Transverse colon (tissue), 4 donors: ENCODE measurements around the gene THADA. TPM values are rescaled to one million over a fixed set of nuclear protein-coding genes. Genes with fewer than 3 reads are reported as not detected.
"Not testable (repeated sequence)": the region's sequence is repeated elsewhere in the genome, so short reads cannot be mapped to it uniquely, and the experiment has no call there.

Experiments
- DNase-seq: peaks from one replicate; pipeline ENCODE4 v3.0.0-alpha.2; 2019
- H3K27ac ChIP-seq, 4 donors: fragments of 200-600 bp; sonication (generic); 2 replicates each; pipeline ENCODE4 v1.5.1; 2016 to 2018; ENCODE audit warnings: inconsistent platforms in 4 of 4
- H3K27me3 ChIP-seq: fragments of 200-600 bp; sonication (generic); 2 replicates; pipeline ENCODE4 v1.5.1; 2017; ENCODE audit warnings: inconsistent platforms
- H3K36me3 ChIP-seq, 4 donors: fragments of 200-600 bp; sonication (generic); 2 replicates each; pipeline ENCODE4 v1.5.1; 2017 to 2019; ENCODE audit warnings: inconsistent platforms in 4 of 4
- H3K4me1 ChIP-seq, 4 donors: fragments of 200-600 bp; sonication (generic); 2 replicates each; pipeline ENCODE4 v1.5.1; 2017 to 2020; ENCODE audit warnings: inconsistent platforms in 4 of 4
- H3K4me3 ChIP-seq, 4 donors: fragments of 200-600 bp; sonication (generic); 1 replicate in 1 of 4; 2 replicates in 3 of 4; pipeline versions ENCODE4 v1.5.1 to v1.6.1; 2017 to 2019; ENCODE audit warnings: inconsistent platforms in 4 of 4
- H3K9me3 ChIP-seq, 2 donors: fragments of 200-600 bp; sonication (generic); 2 replicates each; pipeline ENCODE4 v1.5.1; 2017 to 2019; ENCODE audit warnings: inconsistent platforms in 2 of 2
- EP300 ChIP-seq: sonication (generic); formaldehyde crosslinking; IDR thresholded peaks from one replicate; pipeline ENCODE4 v1.6.1; 2017; ENCODE audit warnings: antibody characterized with exemption, low read depth
- POLR2A ChIP-seq: fragments of 450-650 bp; IDR thresholded peaks from one replicate; pipeline ENCODE4 v1.6.1; 2016; ENCODE audit warnings: antibody characterized with exemption, mild to moderate bottlenecking, moderate library complexity
- POLR2AphosphoS5 ChIP-seq, 3 donors: sonication (generic); formaldehyde crosslinking; IDR thresholded peaks; one replicate each; pipeline ENCODE4 v1.6.1; 2016; ENCODE audit warnings: antibody characterized with exemption in 3 of 3
- WGBS, 2 donors: methylation state at CpG; one replicate each; pipeline ENCODE4 v1.1.5; 2018; ENCODE audit warnings: low coverage in 1 of 2; 5-methylcytosine and 5-hydroxymethylcytosine counted together
- in situ Hi-C, 4 donors: fragments of 200-750 bp; cut with MboI; loops; one replicate each; pipeline versions ENCODE4 v1.15.0 to v1.15.1; 2017; ENCODE audit warnings: low sequenced_read_pairs in 3 of 4, low pct_ligation_motif_present in 1 of 4, low pct_unique_long_range_greater_than_20kb in 1 of 4
- intact Hi-C: fragments of 100-400 bp; cut with DNase I; formaldehyde crosslinking; loops from one replicate; pipeline ENCODE4 v1.15.1; 2023; ENCODE audit warnings: low total_unique reads
- total RNA-seq, 4 donors: library from RNA; depleted of rRNA; stranded (reverse); fragments of >200 nt; gene quantifications; one replicate each; pipeline ENCODE4 v1.1.0, GENCODE V29; 2016
- TF ChIP-seq, protein P1 (sequence below), 5 experiments: fragments of 200-600 bp in 3 of 5; fragments of 450-650 bp in 2 of 5; sonication (generic) in 3 of 5; IDR thresholded peaks; 1 replicate in 2 of 5; 2 replicates in 3 of 5; pipeline ENCODE4 v1.5.1; 2016 to 2017; ENCODE audit warnings: antibody characterized with exemption in 5 of 5, inconsistent platforms in 3 of 5, mild to moderate bottlenecking in 2 of 5, moderate library complexity in 1 of 5

Gene THADA
- total RNA-seq, 4 donors from 2014 or later = 21.7 to 78.6 (median 28.1) TPM

DNA sequence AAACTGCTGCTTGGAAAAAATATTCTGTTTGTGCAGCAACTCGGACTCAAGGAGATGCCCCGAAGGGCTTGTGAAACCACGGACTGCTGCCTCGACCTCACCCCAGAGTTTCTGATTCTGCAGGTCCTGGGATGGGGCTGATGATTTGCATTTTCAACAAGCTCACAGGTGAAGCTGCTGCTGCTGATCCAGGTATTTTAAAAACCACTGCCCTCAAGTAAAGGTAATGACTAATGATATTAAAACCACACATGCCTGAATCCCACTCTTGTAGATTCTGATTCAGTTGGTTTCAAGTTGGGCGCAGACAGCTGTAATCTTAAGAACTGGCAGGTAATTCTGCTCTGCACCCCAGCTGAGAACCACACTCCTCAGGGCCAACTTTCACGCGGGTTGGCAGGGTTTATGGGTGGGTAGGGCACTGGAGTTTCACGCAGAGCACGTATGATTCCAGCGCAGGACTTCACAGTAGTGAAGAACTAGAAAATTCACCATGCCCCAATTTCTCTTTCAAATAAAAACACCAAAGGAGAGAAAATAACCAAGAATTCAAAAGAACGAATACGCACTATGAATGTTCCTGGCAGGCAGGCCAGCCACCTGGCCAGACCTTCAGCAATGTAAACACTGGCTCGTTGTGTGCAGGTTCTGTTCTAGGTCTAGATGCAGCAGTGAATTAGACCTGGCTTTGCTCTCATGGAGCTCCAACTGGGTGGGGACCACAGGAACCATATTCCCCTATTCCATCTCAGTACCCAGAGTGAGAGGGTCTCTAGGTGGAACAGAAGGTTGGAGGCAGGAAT lies 294.9 kb downstream of the THADA start:
- peak in 1 of 3 donors; percentile 54 for TF ChIP-seq POLR2AphosphoS5 (IDR thresholded peaks at IDR 0.05)
- no peak for TF ChIP-seq EP300
- TF ChIP-seq POLR2A = no peak

DNA sequence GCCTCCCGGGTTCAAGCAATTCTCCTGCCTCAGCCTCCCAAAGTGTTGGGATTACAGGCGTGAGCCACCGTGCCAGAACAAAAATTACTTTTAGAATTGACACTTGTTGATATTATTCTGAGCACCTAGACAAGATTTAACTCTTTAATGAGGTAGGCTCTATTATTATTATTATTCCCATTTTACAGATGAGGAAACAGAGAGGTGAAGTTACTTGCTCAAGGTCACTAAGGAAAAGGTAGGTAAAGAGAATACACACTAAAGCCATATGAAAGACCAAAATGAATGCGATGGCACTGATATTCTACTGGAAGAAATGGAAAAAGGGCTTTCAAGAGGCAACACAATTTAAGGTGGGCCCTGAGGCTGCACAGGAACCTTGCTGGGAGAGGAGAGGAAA lies 295.6 kb downstream of the THADA start:
- H3K9me3 ChIP-seq = no peaks in the 10 kb centered on the region
- in situ Hi-C loops = no loop called here
- H3K4me1 ChIP-seq = peaks cover 9 to 38% (median 13%) of the 10 kb centered on the region in 4 donors
- TF ChIP-seq POLR2A (no peak), POLR2AphosphoS5 (IDR thresholded peaks at IDR 0.05) (no peak), EP300 (no peak)
- TF ChIP-seq, protein P1, sequence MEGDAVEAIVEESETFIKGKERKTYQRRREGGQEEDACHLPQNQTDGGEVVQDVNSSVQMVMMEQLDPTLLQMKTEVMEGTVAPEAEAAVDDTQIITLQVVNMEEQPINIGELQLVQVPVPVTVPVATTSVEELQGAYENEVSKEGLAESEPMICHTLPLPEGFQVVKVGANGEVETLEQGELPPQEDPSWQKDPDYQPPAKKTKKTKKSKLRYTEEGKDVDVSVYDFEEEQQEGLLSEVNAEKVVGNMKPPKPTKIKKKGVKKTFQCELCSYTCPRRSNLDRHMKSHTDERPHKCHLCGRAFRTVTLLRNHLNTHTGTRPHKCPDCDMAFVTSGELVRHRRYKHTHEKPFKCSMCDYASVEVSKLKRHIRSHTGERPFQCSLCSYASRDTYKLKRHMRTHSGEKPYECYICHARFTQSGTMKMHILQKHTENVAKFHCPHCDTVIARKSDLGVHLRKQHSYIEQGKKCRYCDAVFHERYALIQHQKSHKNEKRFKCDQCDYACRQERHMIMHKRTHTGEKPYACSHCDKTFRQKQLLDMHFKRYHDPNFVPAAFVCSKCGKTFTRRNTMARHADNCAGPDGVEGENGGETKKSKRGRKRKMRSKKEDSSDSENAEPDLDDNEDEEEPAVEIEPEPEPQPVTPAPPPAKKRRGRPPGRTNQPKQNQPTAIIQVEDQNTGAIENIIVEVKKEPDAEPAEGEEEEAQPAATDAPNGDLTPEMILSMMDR (IDR thresholded peaks at IDR 0.05) = no peak
- no peak for DNase-seq
- H3K27me3 ChIP-seq = no peaks in the 10 kb centered on the region
- H3K27ac ChIP-seq = peak overlapping the region in 3 of 4 donors; percentile 16 to 82 (median 17)
- intact Hi-C loops = no loop called here
- H3K4me3 ChIP-seq = no peak overlapping the region
- WGBS, 2 donors = 91 to 100% methylated on average over 1 to 4 of the region's 4 CpGs
- H3K36me3 ChIP-seq = no peaks in the 10 kb centered on the region

More for the DNA sequence above, 294.9 kb downstream of the THADA start:
- Histone ChIP-seq H3K4me3 (no peak overlapping the region), H3K4me1 (peaks cover 9 to 46% (median 18%) of the 10 kb centered on the region in 4 donors), H3K36me3 (no peaks in the 10 kb centered on the region), H3K9me3 (no peaks in the 10 kb centered on the region), H3K27ac (peak overlapping the region in 3 of 4 donors; percentile 16 to 82 (median 17)), H3K27me3 (no peaks in the 10 kb centered on the region)
- intact Hi-C loops = no loop called here
- peak; percentile 37 for DNase-seq
- in situ Hi-C loops = no loop called here
- WGBS, 2 donors = 25 to 49% methylated on average over 5 to 13 of the region's 13 CpGs

DNA sequence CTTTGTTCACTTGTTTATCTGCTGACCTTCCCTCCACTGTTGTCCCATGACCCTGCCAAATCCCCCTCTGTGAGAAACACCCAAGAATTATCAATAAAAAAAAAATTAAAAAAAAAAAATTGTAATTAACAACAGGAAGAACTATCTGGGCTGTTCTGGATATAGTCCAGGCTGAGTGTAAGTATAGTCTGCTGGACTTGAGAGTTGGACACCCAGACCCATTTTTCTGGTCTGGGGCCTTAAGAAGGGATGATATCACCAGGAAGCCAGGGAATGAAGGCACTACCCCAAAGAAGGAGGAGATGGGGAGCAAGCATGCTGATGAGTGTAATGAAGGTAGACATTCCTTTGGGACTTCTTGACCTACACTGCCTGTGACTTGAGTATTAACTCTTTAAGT lies 297.3 kb downstream of the THADA start:
- in situ Hi-C loops (no loop called here), intact Hi-C loops (no loop called here)
- H3K9me3 ChIP-seq = no peaks in the 10 kb centered on the region
- H3K36me3 ChIP-seq = no peaks in the 10 kb centered on the region
- no peak for DNase-seq
- H3K4me3 ChIP-seq = no peak overlapping the region
- no peak overlapping the region for H3K27ac ChIP-seq
- H3K27me3 ChIP-seq = no peaks in the 10 kb centered on the region
- H3K4me1 ChIP-seq = peaks cover 16 to 45% (median 18%) of the 10 kb centered on the region in 4 donors
- no peak for TF ChIP-seq EP300
- no peak for TF ChIP-seq POLR2A
- TF ChIP-seq POLR2AphosphoS5 (IDR thresholded peaks at IDR 0.05) = no peak
- TF ChIP-seq, protein P1 (IDR thresholded peaks at IDR 0.05) = no peak

DNA sequence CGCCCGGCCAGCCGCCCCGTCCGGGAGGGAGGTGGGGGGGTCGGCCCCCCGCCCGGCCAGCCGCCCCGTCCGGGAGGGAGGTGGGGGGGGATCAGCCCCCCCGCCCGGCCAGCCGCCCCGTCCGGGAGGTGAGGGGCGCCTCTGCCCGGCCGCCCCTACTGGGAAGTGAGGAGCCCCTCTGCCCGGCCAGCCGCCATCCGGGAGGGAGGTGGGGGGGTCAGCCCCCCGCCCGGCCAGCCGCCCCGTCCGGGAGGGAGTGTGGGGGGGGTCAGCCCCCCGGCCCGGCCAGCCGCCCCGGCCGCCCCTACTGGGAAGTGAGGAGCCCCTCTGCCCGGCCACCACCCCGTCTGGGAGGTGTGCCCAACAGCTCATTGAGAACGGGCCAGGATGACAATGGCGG lies 298.1 kb downstream of the THADA start:
- peaks cover 19 to 49% (median 23%) of the 10 kb centered on the region in 4 donors for H3K4me1 ChIP-seq
- no CpG with 5 or more reads among the region's 36 CpGs for WGBS, 2 donors
- H3K27ac ChIP-seq, H3K4me3 ChIP-seq, in situ Hi-C loops, H3K27me3 ChIP-seq, H3K36me3 ChIP-seq, intact Hi-C loops, H3K9me3 ChIP-seq, DNase-seq: not testable (repeated sequence)

DNA sequence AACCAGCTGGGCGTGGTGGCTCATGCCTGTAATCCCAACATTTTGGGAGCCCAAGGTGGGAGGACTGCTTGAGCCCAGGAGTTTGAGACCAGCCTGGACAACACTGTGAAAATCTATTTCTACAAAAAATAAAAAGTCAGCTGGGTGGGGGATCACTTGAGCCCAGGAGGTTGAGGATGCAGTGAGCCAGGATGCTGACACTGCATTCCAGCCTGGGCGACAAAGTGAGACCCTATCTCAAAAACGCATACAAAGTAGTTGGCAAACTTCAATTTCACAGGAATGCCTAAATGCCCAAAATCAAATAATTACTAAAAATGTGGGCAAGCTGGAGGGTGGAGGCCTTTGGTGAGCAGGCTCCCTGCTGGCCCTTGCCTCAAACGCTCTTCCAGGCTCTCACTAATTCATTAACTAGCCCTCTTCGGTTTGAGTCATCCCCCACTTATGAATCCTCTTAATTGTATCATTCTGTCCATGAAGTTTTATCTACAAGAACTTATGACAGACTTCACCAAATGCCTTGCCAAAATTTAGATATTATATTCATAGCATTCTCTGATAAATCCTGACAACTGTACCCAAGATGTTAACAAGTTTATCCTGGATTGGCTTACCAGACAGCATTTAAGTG lies 300.8 kb downstream of the THADA start:
- TF ChIP-seq POLR2AphosphoS5 (IDR thresholded peaks at IDR 0.05) (no peak), POLR2A (no peak), EP300 (no peak)
- TF ChIP-seq, protein P1 (IDR thresholded peaks at IDR 0.05) = no peak
- 64 to 82% methylated on average over 3 to 5 of the region's 5 CpGs for WGBS, 2 donors
- Histone ChIP-seq H3K36me3 (no peaks in the 10 kb centered on the region), H3K27me3 (no peaks in the 10 kb centered on the region), H3K4me1 (peaks cover 5 to 26% (median 14%) of the 10 kb centered on the region in 4 donors), H3K27ac (peak overlapping the region; percentile 70 to 78 (median 77)), H3K4me3 (no peak overlapping the region), H3K9me3 (no peaks in the 10 kb centered on the region)
- DNase-seq = no peak
- in situ Hi-C loops (no loop called here), intact Hi-C loops (no loop called here)
